IMR-90 (cell line): ENCODE results near the gene EDEM3. TPM values are rescaled to one million over a fixed set of nuclear protein-coding genes. Genes with fewer than 3 reads are reported as not detected.

Experiments used
- ATAC-seq: fragments of 200-7000 bp; cut with Tn5 transposase; 2 replicates; pipeline ENCODE4 v1.9.1; 2020; ENCODE audit warnings: low read depth, mild to moderate bottlenecking, moderate library complexity
- BruUV-seq: library from RNA; stranded (reverse); fragments of 400-500 nt; replicated peaks from 2 replicates; lab custom pipeline; 2021; lab: Mats Ljungman, UMichigan
- CTCF ChIA-PET: fragments of 300-600 bp; formaldehyde crosslinking; extraction: SDS; loops from one replicate; lab custom pipeline; 2021; ENCODE audit warnings: antibody characterized with exemption; lab: Yijun Ruan, JAX
- POLR2A ChIA-PET: fragments of 300-600 bp; sonication (Branson Sonifier 250); formaldehyde crosslinking; loops from one replicate; lab custom pipeline; 2022; ENCODE audit warnings: antibody characterized with exemption; ENCODE audit not compliant: unreplicated experiment; lab: Charles Lee
- DNase-seq: peaks from one replicate; pipeline ENCODE4 v3.0.0; 2013
- H2AFZ ChIP-seq: replicated peaks from 2 replicates; pipeline ENCODE3; 2013; ENCODE audit warnings: low read length, mild to moderate bottlenecking; ENCODE audit not compliant: poor library complexity
- H2AK5ac ChIP-seq: 2 replicates; pipeline ENCODE4 v1.6.1; 2013; ENCODE audit warnings: low read depth, low read length, inconsistent platforms
- H2AK9ac ChIP-seq: replicated peaks from 2 replicates; pipeline ENCODE3; 2013; ENCODE audit warnings: mild to moderate bottlenecking, low read depth, low read length, moderate library complexity; ENCODE audit not compliant: poor library complexity
- H2BK120ac ChIP-seq: 2 replicates; pipeline ENCODE4 v1.6.1; 2013; ENCODE audit warnings: low read depth, low read length, inconsistent platforms
- H2BK15ac ChIP-seq: 3 replicates; pipeline ENCODE4 v1.6.1; 2013; ENCODE audit warnings: low read depth, low read length, inconsistent platforms
- H2BK20ac ChIP-seq: 2 replicates; pipeline ENCODE4 v1.6.1; 2013; ENCODE audit warnings: low read depth, mild to moderate bottlenecking, inconsistent platforms, low read length, moderate library complexity
- H2BK5ac ChIP-seq: 2 replicates; pipeline ENCODE4 v1.6.1; 2013; ENCODE audit warnings: mild to moderate bottlenecking, low read depth, low read length, inconsistent platforms; ENCODE audit not compliant: poor library complexity, severe bottlenecking
- H3K14ac ChIP-seq: replicated peaks from 2 replicates; pipeline ENCODE4 v1.6.1; 2013; ENCODE audit warnings: low read depth, low read length, inconsistent platforms
- H3K18ac ChIP-seq: 2 replicates; pipeline ENCODE4 v1.6.1; 2013; ENCODE audit warnings: low read depth, low read length, control low read depth
- H3K23ac ChIP-seq: 2 replicates; pipeline ENCODE4 v1.6.1; 2013; ENCODE audit warnings: low read depth, low read length, inconsistent platforms
- H3K27ac ChIP-seq: 2 replicates; pipeline ENCODE4 v1.5.1; 2013; ENCODE audit warnings: mild to moderate bottlenecking, control low read depth, low read length; ENCODE audit not compliant: insufficient read depth
- H3K27me3 ChIP-seq: 2 replicates; pipeline ENCODE4 v1.6.1; 2013; ENCODE audit warnings: low read length; ENCODE audit not compliant: control insufficient read depth, insufficient read depth
- H3K36me3 ChIP-seq: 2 replicates; pipeline ENCODE4 v1.6.1; 2013; ENCODE audit warnings: low read length, mixed read lengths; ENCODE audit not compliant: control insufficient read depth, insufficient read depth
- H3K4ac ChIP-seq: 2 replicates; pipeline ENCODE4 v1.6.1; 2013; ENCODE audit warnings: low read depth, low read length, inconsistent platforms
- H3K4me1 ChIP-seq: 2 replicates; pipeline ENCODE4 v1.6.1; 2013; ENCODE audit warnings: low read length, mixed read lengths; ENCODE audit not compliant: control insufficient read depth, insufficient read depth
- H3K4me2 ChIP-seq: 2 replicates; pipeline ENCODE4 v1.6.1; 2013; ENCODE audit warnings: low read depth, mild to moderate bottlenecking, control low read depth, low read length, moderate library complexity
- H3K4me3 ChIP-seq: 2 replicates; pipeline ENCODE4 v1.5.1; 2013; ENCODE audit warnings: low read depth, mild to moderate bottlenecking, control low read depth, low read length, moderate library complexity; ENCODE audit not compliant: insufficient read depth
- H3K56ac ChIP-seq: 2 replicates; pipeline ENCODE4 v1.6.1; 2013; ENCODE audit warnings: low read length, inconsistent platforms; ENCODE audit not compliant: insufficient read depth; ENCODE audit errors: extremely low read depth
- H3K79me1 ChIP-seq, 2 experiments: 2 replicates each; pipeline ENCODE4 v1.6.1; 2013; ENCODE audit warnings: low read length in 2 of 2, inconsistent platforms in 1 of 2, low read depth in 1 of 2
- H3K9ac ChIP-seq: 2 replicates; pipeline ENCODE4 v1.6.1; 2013; ENCODE audit warnings: low read depth, low read length, control low read depth
- H3K9me1 ChIP-seq: 2 replicates; pipeline ENCODE4 v1.6.1; 2013; ENCODE audit warnings: low read length, inconsistent platforms; ENCODE audit not compliant: insufficient read depth
- H3K9me3 ChIP-seq: 2 replicates; pipeline ENCODE4 v1.6.1; 2013; ENCODE audit warnings: low read length; ENCODE audit not compliant: control insufficient read depth, insufficient read depth
- H4K20me1 ChIP-seq: 2 replicates; pipeline ENCODE4 v1.6.1; 2013; ENCODE audit warnings: low read length, inconsistent platforms; ENCODE audit not compliant: insufficient read depth
- H4K5ac ChIP-seq: 2 replicates; pipeline ENCODE4 v1.6.1; 2013; ENCODE audit warnings: mild to moderate bottlenecking, low read depth, low read length, control low read depth
- H4K8ac ChIP-seq, 2 experiments: 2 replicates each; pipeline ENCODE4 v1.6.1; 2013; ENCODE audit warnings: low read depth in 2 of 2, low read length in 2 of 2, control low read depth in 1 of 2, inconsistent platforms in 1 of 2
- H4K91ac ChIP-seq: 2 replicates; pipeline ENCODE4 v1.6.1; 2013; ENCODE audit warnings: low read depth, low read length, inconsistent platforms; ENCODE audit not compliant: insufficient read depth
- BHLHE40 ChIP-seq: fragments of 150-350 bp; IDR thresholded peaks from 2 replicates; pipeline ENCODE4 v1.6.1; 2016; ENCODE audit warnings: mild to moderate bottlenecking, low read depth, low read length
- CEBPB ChIP-seq: IDR thresholded peaks from 2 replicates; pipeline ENCODE4 v1.6.1; 2012; ENCODE audit warnings: low read depth, low read length, improper control_type of control experiment
- CHD1 ChIP-seq: IDR thresholded peaks from 2 replicates; pipeline ENCODE4 v1.6.1; 2012; ENCODE audit warnings: low read depth, low read length, improper control_type of control experiment
- FOS ChIP-seq: fragments of 150-350 bp; IDR thresholded peaks from 2 replicates; pipeline ENCODE4 v1.6.1; 2016; ENCODE audit warnings: low read depth, low read length
- MAFK ChIP-seq: IDR thresholded peaks from 2 replicates; pipeline ENCODE4 v1.6.1; 2012; ENCODE audit warnings: low read depth, low read length, improper control_type of control experiment
- MXI1 ChIP-seq: IDR thresholded peaks from 2 replicates; pipeline ENCODE4 v1.6.1; 2012; ENCODE audit warnings: low read depth, mild to moderate bottlenecking, low read length, moderate library complexity, borderline replicate concordance
- NFE2L2 ChIP-seq: fragments of 150-350 bp; IDR thresholded peaks from 2 replicates; pipeline ENCODE4 v1.6.1; 2016; ENCODE audit warnings: low read depth, mild to moderate bottlenecking, low read length
- POLR2A ChIP-seq: IDR thresholded peaks from 2 replicates; pipeline ENCODE4 v1.6.1; 2012; ENCODE audit warnings: mild to moderate bottlenecking, low read depth, low read length
- RAD21 ChIP-seq: IDR thresholded peaks from 2 replicates; pipeline ENCODE4 v1.6.1; 2012; ENCODE audit warnings: low read length, improper control_type of control experiment
- RCOR1 ChIP-seq: IDR thresholded peaks from 2 replicates; pipeline ENCODE4 v1.6.1; 2012; ENCODE audit warnings: mild to moderate bottlenecking, low read length, improper control_type of control experiment; ENCODE audit not compliant: insufficient replicate concordance
- RFX5 ChIP-seq: IDR thresholded peaks from 2 replicates; pipeline ENCODE4 v1.8.0; 2012; ENCODE audit warnings: low read depth, mild to moderate bottlenecking, low read length, moderate library complexity
- WGBS, 2 experiments: methylation state at CpG; one replicate each; pipeline versions ENCODE4 v1.1.5 to v1.1.7; 2013; ENCODE audit warnings: missing lambda C conversion rate in 2 of 2; ENCODE audit not compliant: insufficient read length in 1 of 2; ENCODE audit errors: extremely low coverage in 2 of 2; 5-methylcytosine and 5-hydroxymethylcytosine counted together
- dilution Hi-C: fragments of 300-500 bp; cut with HindIII; formaldehyde crosslinking; loops from one replicate; pipeline ENCODE4 v1.14.3; 2018; ENCODE audit warnings: low sequenced_read_pairs; ENCODE audit not compliant: unreplicated experiment
- in situ Hi-C: fragments of 300-500 bp; cut with MboI; formaldehyde crosslinking; loops from 3 replicates; pipeline ENCODE4 v1.14.3; 2019; ENCODE audit warnings: low sequenced_read_pairs, inconsistent platforms, mixed read lengths
- intact Hi-C: fragments of 100-400 bp; cut with micrococcal nuclease; formaldehyde crosslinking; loops from 2 replicates; pipeline ENCODE4 v1.10.0; 2022
- polyA plus RNA-seq, 3 experiments: library from polyadenylated mRNA; depleted of rRNA; stranded (reverse); fragments of >200 nt; gene quantifications; 2 replicates each; pipeline ENCODE4 v1.2.3, GENCODE V29; 2012; ENCODE audit warnings: low replicate concordance in 1 of 3
- total RNA-seq: library from RNA; depleted of rRNA; stranded (reverse); fragments of >200 nt; gene quantifications from 2 replicates; pipeline ENCODE4 v1.2.3, GENCODE V29; 2012
- TF ChIP-seq, protein P1 (sequence below): conservative IDR thresholded peaks from 2 replicates; pipeline ENCODE4 v1.5.1; 2012; ENCODE audit warnings: mild to moderate bottlenecking, low read depth, low read length, improper control_type of control experiment
- TF ChIP-seq, protein P2 (sequence below): fragments of 150-350 bp; IDR thresholded peaks from 2 replicates; pipeline ENCODE4 v1.6.1; 2016; ENCODE audit warnings: low read depth, mild to moderate bottlenecking, low read length, moderate library complexity, borderline replicate concordance

The EDEM3 gene
- total and polyA plus RNA-seq, 2 of the 4 experiments (the other 2 are of a cell fraction) = 17.5 to 29.9 TPM

DNA sequence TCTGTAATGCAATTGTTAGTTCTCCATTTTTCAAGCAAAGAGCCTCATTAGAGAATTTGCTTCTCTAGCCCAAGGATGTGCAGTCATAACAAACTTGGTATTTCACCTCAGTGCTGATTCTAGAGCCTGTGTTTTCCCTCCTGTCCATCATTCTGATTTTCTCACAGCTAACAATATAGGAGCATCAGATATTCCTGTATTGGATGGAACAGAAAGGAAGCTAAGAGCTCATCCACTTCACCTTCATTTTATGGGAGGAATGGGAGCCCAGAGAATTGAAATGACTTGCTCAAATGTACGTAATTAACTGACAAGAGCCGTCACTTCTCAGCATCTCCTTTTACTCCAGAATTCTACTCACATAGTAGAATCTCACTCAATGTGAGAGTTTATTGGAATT is 96.6 kb downstream of the EDEM3 start:
- Histone ChIP-seq H3K4ac (no peak overlapping the region), H2AFZ (no peak overlapping the region), H2AK9ac (no peak overlapping the region), H3K4me3 (no peak overlapping the region), H3K18ac (no peak overlapping the region), H2BK5ac (no peak overlapping the region), H2BK120ac (no peak overlapping the region), H3K36me3 (no peaks in the 10 kb centered on the region), H4K91ac (no peak overlapping the region), H2BK15ac (no peak overlapping the region), H3K27ac (no peak overlapping the region), H3K23ac (no peak overlapping the region), H3K9me1 (no peaks in the 10 kb centered on the region), H4K8ac (no peak overlapping the region), H2BK20ac (no peak overlapping the region), H2AK5ac (no peak overlapping the region), H3K4me2 (no peak overlapping the region), H3K4me1 (no peaks in the 10 kb centered on the region), H3K27me3 (peaks cover 5% of the 10 kb centered on the region; the same call in 1 of the 2 replicates), H3K14ac (no peak overlapping the region), H4K5ac (no peak overlapping the region), H4K20me1 (no peaks in the 10 kb centered on the region), H3K9me3 (no peaks in the 10 kb centered on the region), H3K56ac (no peak overlapping the region), H3K9ac (no peak overlapping the region), H3K79me1 (no peaks in the 10 kb centered on the region)
- TF ChIP-seq CHD1 (no peak), BHLHE40 (no peak), NFE2L2 (no peak), CEBPB (no peak), RCOR1 (no peak), FOS (no peak), MAFK (no peak), POLR2A (no peak), RAD21 (no peak), MXI1 (no peak), RFX5 (no peak)
- TF ChIP-seq, protein P1, sequence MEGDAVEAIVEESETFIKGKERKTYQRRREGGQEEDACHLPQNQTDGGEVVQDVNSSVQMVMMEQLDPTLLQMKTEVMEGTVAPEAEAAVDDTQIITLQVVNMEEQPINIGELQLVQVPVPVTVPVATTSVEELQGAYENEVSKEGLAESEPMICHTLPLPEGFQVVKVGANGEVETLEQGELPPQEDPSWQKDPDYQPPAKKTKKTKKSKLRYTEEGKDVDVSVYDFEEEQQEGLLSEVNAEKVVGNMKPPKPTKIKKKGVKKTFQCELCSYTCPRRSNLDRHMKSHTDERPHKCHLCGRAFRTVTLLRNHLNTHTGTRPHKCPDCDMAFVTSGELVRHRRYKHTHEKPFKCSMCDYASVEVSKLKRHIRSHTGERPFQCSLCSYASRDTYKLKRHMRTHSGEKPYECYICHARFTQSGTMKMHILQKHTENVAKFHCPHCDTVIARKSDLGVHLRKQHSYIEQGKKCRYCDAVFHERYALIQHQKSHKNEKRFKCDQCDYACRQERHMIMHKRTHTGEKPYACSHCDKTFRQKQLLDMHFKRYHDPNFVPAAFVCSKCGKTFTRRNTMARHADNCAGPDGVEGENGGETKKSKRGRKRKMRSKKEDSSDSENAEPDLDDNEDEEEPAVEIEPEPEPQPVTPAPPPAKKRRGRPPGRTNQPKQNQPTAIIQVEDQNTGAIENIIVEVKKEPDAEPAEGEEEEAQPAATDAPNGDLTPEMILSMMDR = no peak
- TF ChIP-seq, protein P2, sequence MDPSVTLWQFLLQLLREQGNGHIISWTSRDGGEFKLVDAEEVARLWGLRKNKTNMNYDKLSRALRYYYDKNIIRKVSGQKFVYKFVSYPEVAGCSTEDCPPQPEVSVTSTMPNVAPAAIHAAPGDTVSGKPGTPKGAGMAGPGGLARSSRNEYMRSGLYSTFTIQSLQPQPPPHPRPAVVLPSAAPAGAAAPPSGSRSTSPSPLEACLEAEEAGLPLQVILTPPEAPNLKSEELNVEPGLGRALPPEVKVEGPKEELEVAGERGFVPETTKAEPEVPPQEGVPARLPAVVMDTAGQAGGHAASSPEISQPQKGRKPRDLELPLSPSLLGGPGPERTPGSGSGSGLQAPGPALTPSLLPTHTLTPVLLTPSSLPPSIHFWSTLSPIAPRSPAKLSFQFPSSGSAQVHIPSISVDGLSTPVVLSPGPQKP = no peak
- no TSS peak for BruUV-seq
- intact Hi-C loops = no loop called here
- DNase-seq = no peak
- dilution Hi-C loops = no loop called here
- ATAC-seq = no peak
- in situ Hi-C loops = loop anchor here (25.0 kb wide), 1 partner anchor 996 kb away; the partner anchor contains the start of gene APOBEC4
- WGBS, 2 experiments = no CpG with 5 or more reads among the region's 2 CpGs
- ChIA-PET POLR2A (no interaction called here), CTCF (no interaction called here)
